IPS DF 6.9 (cell line): Measurements from ENCODE around the gene LTBP1.

ENCODE experiments used
- DNase-seq: peaks from one replicate; pipeline ENCODE4 v3.0.0-alpha.2; 2013; ENCODE audit warnings: low read depth, low spot score
- H3K27ac ChIP-seq: one replicate; pipeline ENCODE4 v1.5.1; 2013; ENCODE audit warnings: low read length, control low read depth
- H3K27me3 ChIP-seq: 2 replicates; pipeline ENCODE4 v1.6.1; 2013; ENCODE audit warnings: mild to moderate bottlenecking, low read length; ENCODE audit not compliant: control insufficient read depth, insufficient read depth
- H3K36me3 ChIP-seq: 2 replicates; pipeline ENCODE4 v1.6.1; 2013; ENCODE audit warnings: low read length; ENCODE audit not compliant: control insufficient read depth, insufficient read depth
- H3K4me1 ChIP-seq: 2 replicates; pipeline ENCODE4 v1.6.1; 2013; ENCODE audit warnings: low read length; ENCODE audit not compliant: control insufficient read depth, insufficient read depth
- H3K4me3 ChIP-seq: 2 replicates; pipeline ENCODE4 v1.5.1; 2013; ENCODE audit warnings: mild to moderate bottlenecking, low read length
- H3K9me3 ChIP-seq: 2 replicates; pipeline ENCODE4 v1.6.1; 2013; ENCODE audit warnings: low read length, inconsistent platforms; ENCODE audit not compliant: control insufficient read depth, insufficient read depth
- WGBS: extraction: QIAGEN DNeasy Blood & Tissue Kit; methylation state at CpG from one replicate; pipeline ENCODE4 v1.1.7; 2013; ENCODE audit warnings: mixed read lengths, missing lambda C conversion rate; ENCODE audit not compliant: insufficient read length, insufficient coverage; 5-methylcytosine and 5-hydroxymethylcytosine counted together

Gene LTBP1

GRCh38 chr2:33126958-33127357, 180.2 kb downstream of the LTBP1 start:
- no CpG with 5 or more reads among the region's 3 CpGs for WGBS
- Histone ChIP-seq H3K27me3 (no peaks in the 10 kb centered on the region), H3K36me3 (no peaks in the 10 kb centered on the region), H3K27ac (no peak overlapping the region), H3K4me3 (no peak overlapping the region), H3K4me1 (no peaks in the 10 kb centered on the region), H3K9me3 (no peaks in the 10 kb centered on the region)
- DNase-seq: no peak

GRCh38 chr2:33129263-33130053, 182.7 kb downstream of the LTBP1 start:
- no peak for DNase-seq
- no peaks in the 10 kb centered on the region for H3K4me1 ChIP-seq
- H3K36me3 ChIP-seq: no peaks in the 10 kb centered on the region
- H3K27ac ChIP-seq: no peak overlapping the region
- WGBS: no CpG with 5 or more reads among the region's 7 CpGs
- H3K4me3 ChIP-seq: no peak overlapping the region
- H3K27me3 ChIP-seq: no peaks in the 10 kb centered on the region
- no peaks in the 10 kb centered on the region for H3K9me3 ChIP-seq

DNA sequence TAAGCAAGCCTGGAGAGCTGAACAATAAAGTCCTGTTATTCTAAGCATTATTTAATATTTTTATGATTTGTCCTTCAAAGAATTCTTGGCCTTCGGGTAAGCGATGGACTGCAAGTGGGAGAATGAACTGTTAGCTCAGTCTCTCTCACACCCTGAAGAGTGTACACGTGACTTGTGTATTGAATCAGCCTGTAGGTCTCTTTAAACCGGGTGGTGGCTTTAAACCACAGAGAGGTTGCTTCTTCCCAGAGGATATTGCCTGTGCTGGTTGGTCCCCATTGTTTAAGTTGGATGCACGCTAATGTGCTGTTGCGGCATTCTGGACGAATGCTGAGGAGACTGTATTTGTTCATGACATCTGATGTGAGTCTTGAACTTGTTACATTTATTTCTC, 183.3 kb downstream of the LTBP1 start:
- H3K9me3 ChIP-seq: no peaks in the 10 kb centered on the region
- no peak for DNase-seq
- no peaks in the 10 kb centered on the region for H3K36me3 ChIP-seq
- no peak overlapping the region for H3K27ac ChIP-seq
- H3K4me1 ChIP-seq: no peaks in the 10 kb centered on the region
- no peaks in the 10 kb centered on the region for H3K27me3 ChIP-seq
- WGBS: no CpG with 5 or more reads among the region's 7 CpGs
- no peak overlapping the region for H3K4me3 ChIP-seq

GRCh38 chr2:33130544-33130943, 183.8 kb downstream of the LTBP1 start:
- no peaks in the 10 kb centered on the region for H3K9me3 ChIP-seq
- H3K4me1 ChIP-seq: no peaks in the 10 kb centered on the region
- H3K36me3 ChIP-seq: no peaks in the 10 kb centered on the region
- no CpG with 5 or more reads among the region's 6 CpGs for WGBS
- DNase-seq: no peak
- H3K4me3 ChIP-seq: no peak overlapping the region
- no peak overlapping the region for H3K27ac ChIP-seq
- no peaks in the 10 kb centered on the region for H3K27me3 ChIP-seq

- no peak for DNase-seq
- WGBS: no CpG with 5 or more reads among the region's 4 CpGs
- H3K4me1 ChIP-seq: no peaks in the 10 kb centered on the region
- no peaks in the 10 kb centered on the region for H3K36me3 ChIP-seq
- no peak overlapping the region for H3K4me3 ChIP-seq
- no peaks in the 10 kb centered on the region for H3K27me3 ChIP-seq
- H3K9me3 ChIP-seq: no peaks in the 10 kb centered on the region
- H3K27ac ChIP-seq: no peak overlapping the region
Measured at GRCh38 chr2:33131111-33131510, 184.4 kb downstream of the LTBP1 start.

GRCh38 chr2:33131749-33132148, 185.0 kb downstream of the LTBP1 start:
- WGBS: no CpG with 5 or more reads among the region's 2 CpGs
- Histone ChIP-seq H3K27me3 (no peaks in the 10 kb centered on the region), H3K36me3 (no peaks in the 10 kb centered on the region), H3K27ac (no peak overlapping the region), H3K4me1 (no peaks in the 10 kb centered on the region), H3K9me3 (no peaks in the 10 kb centered on the region), H3K4me3 (no peak overlapping the region)
- no peak for DNase-seq

DNA sequence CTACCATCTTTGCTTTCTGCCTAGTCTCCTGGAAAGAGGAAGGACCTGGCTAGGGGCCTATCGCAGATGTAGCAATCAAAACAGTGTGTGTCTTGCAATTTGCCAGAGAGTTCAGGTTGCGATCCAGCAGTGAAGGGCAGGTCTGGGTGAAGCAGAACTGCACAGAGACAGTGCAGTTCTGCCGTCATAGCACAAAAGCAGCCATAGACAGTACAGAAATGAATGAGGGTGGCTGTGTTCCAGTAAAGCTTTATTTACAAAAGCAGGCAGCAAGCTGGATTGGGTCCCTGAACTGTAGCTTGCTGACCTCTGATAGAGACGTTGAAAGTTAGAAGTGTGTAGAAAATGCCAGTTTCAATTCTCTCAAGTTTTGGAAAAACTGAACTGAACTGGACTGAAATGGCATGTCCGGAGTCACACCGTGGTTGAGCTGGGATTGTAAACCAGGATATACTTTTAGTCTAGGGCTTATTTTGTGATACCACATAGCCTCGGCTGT, 186.8 kb downstream of the LTBP1 start:
- H3K27ac ChIP-seq: no peak overlapping the region
- no peak overlapping the region for H3K4me3 ChIP-seq

GRCh38 chr2:33134086-33134771, 187.5 kb downstream of the LTBP1 start:
- H3K27ac ChIP-seq: no peak overlapping the region

More for the DNA sequence above, 186.8 kb downstream of the LTBP1 start:
- Histone ChIP-seq H3K27me3 (no peaks in the 10 kb centered on the region), H3K9me3 (no peaks in the 10 kb centered on the region), H3K36me3 (no peaks in the 10 kb centered on the region), H3K4me1 (no peaks in the 10 kb centered on the region)
- no peak for DNase-seq
- no CpG with 5 or more reads among the region's 7 CpGs for whole genome bisulfite sequencing

GRCh38 chr2:33134791-33135560, 188.2 kb downstream of the LTBP1 start:
- H3K27me3 ChIP-seq: no peaks in the 10 kb centered on the region
- no peak overlapping the region for H3K27ac ChIP-seq
- no peak for DNase-seq
- no peak overlapping the region for H3K4me3 ChIP-seq
- no peaks in the 10 kb centered on the region for H3K4me1 ChIP-seq
- no peaks in the 10 kb centered on the region for H3K36me3 ChIP-seq
- WGBS: no CpG with 5 or more reads among the region's 13 CpGs
- no peaks in the 10 kb centered on the region for H3K9me3 ChIP-seq

More at GRCh38 chr2:33134086-33134771, 187.5 kb downstream of the LTBP1 start:
- Histone ChIP-seq H3K9me3 (no peaks in the 10 kb centered on the region), H3K27me3 (no peaks in the 10 kb centered on the region), H3K36me3 (no peaks in the 10 kb centered on the region), H3K4me1 (no peaks in the 10 kb centered on the region), H3K4me3 (no peak overlapping the region)
- DNase-seq: no peak
- no CpG with 5 or more reads among the region's 14 CpGs for WGBS

GRCh38 chr2:33135645-33136044, 188.9 kb downstream of the LTBP1 start:
- no CpG with 5 or more reads among the region's 4 CpGs for WGBS
- H3K27ac ChIP-seq: no peak overlapping the region

More at GRCh38 chr2:33135645-33136044, 188.9 kb downstream of the LTBP1 start:
- Histone ChIP-seq H3K36me3 (no peaks in the 10 kb centered on the region), H3K4me3 (no peak overlapping the region), H3K27me3 (no peaks in the 10 kb centered on the region), H3K4me1 (no peaks in the 10 kb centered on the region), H3K9me3 (no peaks in the 10 kb centered on the region)
- no peak for DNase-seq
